Measurements from ENCODE around the gene RBM33. TPM values are rescaled to one million over a fixed set of nuclear protein-coding genes. Genes with fewer than 3 reads are reported as not detected.

RBM33 gene
- total and polyA plus RNA-seq, 9 of the 15 experiments (the other 6 are each of a cell fraction or from before 2014, with no cell fraction given), result 4.4 to 80.7 (median 27.3) TPM

DNA sequence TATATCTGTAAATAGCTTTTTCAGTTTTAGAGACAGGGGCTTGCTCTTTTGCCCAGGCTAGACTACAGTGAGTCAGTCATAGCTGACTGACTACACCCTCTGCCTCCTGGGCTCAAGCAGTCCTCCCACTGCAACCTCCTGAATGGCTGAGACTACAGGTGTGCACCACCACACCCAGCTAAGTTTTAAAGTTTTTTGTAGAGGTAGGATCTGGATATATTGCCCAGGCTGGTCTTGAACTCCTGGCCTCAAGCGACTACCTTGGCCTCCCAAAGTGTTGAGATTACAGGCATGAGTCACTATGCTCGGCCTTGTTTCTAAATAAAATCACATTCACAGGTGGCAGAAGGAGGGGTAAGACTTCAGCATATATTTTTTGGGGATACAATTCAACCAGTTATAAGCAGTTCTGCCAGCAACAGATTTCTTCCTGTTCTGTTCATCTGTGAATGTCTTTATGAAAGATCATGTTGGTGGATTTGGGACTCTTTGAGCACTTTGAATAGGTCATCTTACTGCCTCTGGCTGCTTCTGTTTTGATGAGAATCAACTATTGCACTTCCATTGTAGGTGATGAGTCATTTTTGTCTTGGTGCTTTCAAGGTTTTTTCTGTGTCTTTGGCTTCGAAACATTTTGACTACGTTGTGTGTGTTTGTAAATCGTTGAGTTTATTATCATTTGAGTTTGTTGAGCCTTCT lies 15.7 kb downstream of the RBM33 start (continued):
- TF ChIP-seq EHMT2 (IDR thresholded peaks at IDR 0.05) (peak; percentile 90), ZNF561 (CRISPR knock-in tag; conservative IDR thresholded peaks at IDR 0.05) (no peak), PTRF (tag; IDR thresholded peaks at IDR 0.05) (no peak), ZNF175 (CRISPR knock-in tag; IDR thresholded peaks at IDR 0.05; ENCODE audit: low read depth) (no peak), ZNF134 (CRISPR knock-in tag; conservative IDR thresholded peaks at IDR 0.05) (no peak), ZNF217 (CRISPR knock-in tag; IDR thresholded peaks at IDR 0.05) (no peak), USF2 (CRISPR knock-in tag; IDR thresholded peaks at IDR 0.05) (no peak), SIN3B (IDR thresholded peaks at IDR 0.05; ENCODE audit: low read depth) (no peak), HES1 (IDR thresholded peaks at IDR 0.05; ENCODE audit: low read depth) (no peak), MNT (conservative IDR thresholded peaks at IDR 0.05) (0 out of 4 replicates have a peak, but pooled peaks of 1 of the 2 experiments have one; percentile 21), TEAD2 (tag; IDR thresholded peaks at IDR 0.05) (no peak), SRSF9 (IDR thresholded peaks at IDR 0.05; ENCODE audit: borderline replicate concordance, low read depth, low read length) (no peak), ETV1 (tag; conservative IDR thresholded peaks at IDR 0.05; ENCODE audit: low read depth) (no peak), E4F1 (CRISPR knock-in tag; IDR thresholded peaks at IDR 0.05; ENCODE audit: borderline replicate concordance) (no peak), ZFPM2 (CRISPR knock-in tag; IDR thresholded peaks at IDR 0.05) (no peak), ZNF41 (CRISPR knock-in tag; conservative IDR thresholded peaks at IDR 0.05) (no peak), PML (IDR thresholded peaks at IDR 0.05; ENCODE audit: low read length) (no peak)
- TF ChIP-seq, protein P1, sequence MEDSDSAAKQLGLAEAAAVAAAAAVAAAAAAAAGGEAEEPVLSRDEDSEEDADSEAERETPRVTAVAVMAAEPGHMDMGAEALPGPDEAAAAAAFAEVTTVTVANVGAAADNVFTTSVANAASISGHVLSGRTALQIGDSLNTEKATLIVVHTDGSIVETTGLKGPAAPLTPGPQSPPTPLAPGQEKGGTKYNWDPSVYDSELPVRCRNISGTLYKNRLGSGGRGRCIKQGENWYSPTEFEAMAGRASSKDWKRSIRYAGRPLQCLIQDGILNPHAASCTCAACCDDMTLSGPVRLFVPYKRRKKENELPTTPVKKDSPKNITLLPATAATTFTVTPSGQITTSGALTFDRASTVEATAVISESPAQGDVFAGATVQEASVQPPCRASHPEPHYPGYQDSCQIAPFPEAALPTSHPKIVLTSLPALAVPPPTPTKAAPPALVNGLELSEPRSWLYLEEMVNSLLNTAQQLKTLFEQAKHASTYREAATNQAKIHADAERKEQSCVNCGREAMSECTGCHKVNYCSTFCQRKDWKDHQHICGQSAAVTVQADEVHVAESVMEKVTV (CRISPR knock-in tag; IDR thresholded peaks at IDR 0.05), result no peak
- TF ChIP-seq, protein P2, sequence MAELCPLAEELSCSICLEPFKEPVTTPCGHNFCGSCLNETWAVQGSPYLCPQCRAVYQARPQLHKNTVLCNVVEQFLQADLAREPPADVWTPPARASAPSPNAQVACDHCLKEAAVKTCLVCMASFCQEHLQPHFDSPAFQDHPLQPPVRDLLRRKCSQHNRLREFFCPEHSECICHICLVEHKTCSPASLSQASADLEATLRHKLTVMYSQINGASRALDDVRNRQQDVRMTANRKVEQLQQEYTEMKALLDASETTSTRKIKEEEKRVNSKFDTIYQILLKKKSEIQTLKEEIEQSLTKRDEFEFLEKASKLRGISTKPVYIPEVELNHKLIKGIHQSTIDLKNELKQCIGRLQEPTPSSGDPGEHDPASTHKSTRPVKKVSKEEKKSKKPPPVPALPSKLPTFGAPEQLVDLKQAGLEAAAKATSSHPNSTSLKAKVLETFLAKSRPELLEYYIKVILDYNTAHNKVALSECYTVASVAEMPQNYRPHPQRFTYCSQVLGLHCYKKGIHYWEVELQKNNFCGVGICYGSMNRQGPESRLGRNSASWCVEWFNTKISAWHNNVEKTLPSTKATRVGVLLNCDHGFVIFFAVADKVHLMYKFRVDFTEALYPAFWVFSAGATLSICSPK (IDR thresholded peaks at IDR 0.05; ENCODE audit: borderline replicate concordance), result no peak

Measured in K562 (cell line).